Activated CD4-positive, alpha-beta T cell treated with anti-CD3 and anti-CD28 coated beads, Interleukin-2, amount 10 ng/mL, durations not matched to agents 24 days and 14 days (primary cell): ENCODE results near the gene LDHB. TPM values are rescaled to one million over a fixed set of nuclear protein-coding genes. Genes with fewer than 3 reads are reported as not detected.
"Not testable (repeated sequence)": the region's sequence is repeated elsewhere in the genome, so short reads cannot be mapped to it uniquely, and the experiment has no call there.

Source experiments
- DNase-seq: peaks from one replicate; pipeline ENCODE4 v3.0.0; 2022
- H3K27ac Mint-ChIP-seq: one replicate; pipeline ENCODE4 v1.8.0; 2022; ENCODE audit warnings: mild to moderate bottlenecking, mixed read lengths
- H3K27me3 Mint-ChIP-seq: one replicate; pipeline ENCODE4 v1.8.0; 2022; ENCODE audit warnings: mixed read lengths
- H3K36me3 Mint-ChIP-seq: one replicate; pipeline ENCODE4 v1.8.0; 2022; ENCODE audit warnings: low read depth, mild to moderate bottlenecking, mixed read lengths
- H3K4me1 Mint-ChIP-seq: one replicate; pipeline ENCODE4 v1.8.0; 2021; ENCODE audit warnings: mixed read lengths
- H3K4me3 Mint-ChIP-seq: one replicate; pipeline ENCODE4 v1.8.0; 2022; ENCODE audit warnings: mild to moderate bottlenecking, moderate library complexity, mixed read lengths
- H3K9me3 Mint-ChIP-seq: one replicate; pipeline ENCODE4 v1.8.0; 2021; ENCODE audit warnings: mixed read lengths
- intact Hi-C: fragments of 100-400 bp; cut with micrococcal nuclease; formaldehyde crosslinking; loops from one replicate; pipeline ENCODE4 v1.15.1; 2023
- total RNA-seq: library from RNA; stranded (reverse); gene quantifications from 2 replicates; pipeline ENCODE4 v1.2.3, GENCODE V29; 2022

Gene LDHB
- total RNA-seq, 1 donor from 2014 or later = 1,574 TPM

GRCh38 chr12:21649034-21649433, 8.6 kb downstream of the LDHB start:
- intact Hi-C loops = loop anchor here (1.0 kb wide), 1 partner anchor 8 kb away; the partner anchor contains the start of gene LDHB
- Mint-ChIP-seq H3K4me3 (no peak overlapping the region), H3K27ac (no peak overlapping the region), H3K36me3 (peaks cover 79% of the 10 kb centered on the region), H3K27me3 (no peaks in the 10 kb centered on the region), H3K9me3 (no peaks in the 10 kb centered on the region), H3K4me1 (peaks cover 63% of the 10 kb centered on the region)
- DNase-seq = no peak

- Mint-ChIP-seq H3K9me3 (no peaks in the 10 kb centered on the region), H3K4me3 (no peak overlapping the region), H3K27me3 (no peaks in the 10 kb centered on the region), H3K4me1 (peaks cover 65% of the 10 kb centered on the region), H3K36me3 (peaks cover 79% of the 10 kb centered on the region), H3K27ac (no peak overlapping the region)
- DNase-seq = no peak
- intact Hi-C loops = no loop called here
These were observed 9.3 kb downstream of the LDHB start for GRCh38 chr12:21648378-21648777.

- Mint-ChIP-seq H3K36me3 (peaks cover 78% of the 10 kb centered on the region), H3K9me3 (no peaks in the 10 kb centered on the region), H3K4me3 (no peak overlapping the region), H3K27me3 (no peaks in the 10 kb centered on the region), H3K27ac (peak overlapping the region; percentile 55), H3K4me1 (peaks cover 61% of the 10 kb centered on the region)
- DNase-seq = no peak
- intact Hi-C loops = no loop called here
These were observed 10.5 kb downstream of the LDHB start for GRCh38 chr12:21647179-21647578.

- H3K4me3 Mint-ChIP-seq, intact Hi-C loops, H3K27me3 Mint-ChIP-seq, H3K9me3 Mint-ChIP-seq, DNase-seq: not testable (repeated sequence)
- Mint-ChIP-seq H3K36me3 (peaks cover 78% of the 10 kb centered on the region), H3K4me1 (peaks cover 55% of the 10 kb centered on the region), H3K27ac (peak overlapping the region; percentile 55)
These were observed 12.6 kb downstream of the LDHB start for GRCh38 chr12:21645041-21645500.

- no peaks in the 10 kb centered on the region for H3K27me3 Mint-ChIP-seq
- H3K36me3 Mint-ChIP-seq = peaks cover 77% of the 10 kb centered on the region
- H3K9me3 Mint-ChIP-seq = no peaks in the 10 kb centered on the region
- H3K27ac Mint-ChIP-seq = no peak overlapping the region
- no peak overlapping the region for H3K4me3 Mint-ChIP-seq
- DNase-seq = no peak
- intact Hi-C loops = no loop called here
- peaks cover 53% of the 10 kb centered on the region for H3K4me1 Mint-ChIP-seq
These were observed 13.1 kb downstream of the LDHB start for GRCh38 chr12:21644516-21644915.

- no peak for DNase-seq
- no peaks in the 10 kb centered on the region for H3K9me3 Mint-ChIP-seq
- H3K4me1 Mint-ChIP-seq = peaks cover 58% of the 10 kb centered on the region
- peak overlapping the region; percentile 35 for H3K27ac Mint-ChIP-seq
- H3K36me3 Mint-ChIP-seq = peaks cover 80% of the 10 kb centered on the region
- no peaks in the 10 kb centered on the region for H3K27me3 Mint-ChIP-seq
- intact Hi-C loops = loop anchor here (2.0 kb wide), 1 partner anchor 13 kb away; the partner anchor contains the start of gene LDHB
- H3K4me3 Mint-ChIP-seq = no peak overlapping the region
These were observed 13.9 kb downstream of the LDHB start for GRCh38 chr12:21643758-21644157.

GRCh38 chr12:21642707-21643389, 14.8 kb downstream of the LDHB start:
- H3K4me3 Mint-ChIP-seq = peak overlapping the region; percentile 4

GRCh38 chr12:21638054-21638891, 19.4 kb downstream of the LDHB start:
- Mint-ChIP-seq H3K36me3 (peaks cover 80% of the 10 kb centered on the region), H3K9me3 (no peaks in the 10 kb centered on the region), H3K4me1 (peaks cover 30% of the 10 kb centered on the region), H3K4me3 (no peak overlapping the region), H3K27me3 (no peaks in the 10 kb centered on the region), H3K27ac (no peak overlapping the region)
- intact Hi-C loops = no loop called here
- DNase-seq = no peak

More at GRCh38 chr12:21642707-21643389, 14.8 kb downstream of the LDHB start:
- Mint-ChIP-seq H3K27ac (no peak overlapping the region), H3K4me1 (peaks cover 55% of the 10 kb centered on the region), H3K36me3 (peaks cover 79% of the 10 kb centered on the region), H3K9me3 (no peaks in the 10 kb centered on the region), H3K27me3 (no peaks in the 10 kb centered on the region)
- DNase-seq = no peak
- intact Hi-C loops = loop anchor here (2.0 kb wide), 1 partner anchor 14 kb away; the partner anchor contains the start of gene LDHB

GRCh38 chr12:21634245-21634644, 23.4 kb downstream of the LDHB start:
- H3K4me1 Mint-ChIP-seq = peaks cover 9% of the 10 kb centered on the region
- H3K27me3 Mint-ChIP-seq = no peaks in the 10 kb centered on the region
- no peak overlapping the region for H3K4me3 Mint-ChIP-seq
- peaks cover 68% of the 10 kb centered on the region for H3K36me3 Mint-ChIP-seq
- no peak overlapping the region for H3K27ac Mint-ChIP-seq
- no peaks in the 10 kb centered on the region for H3K9me3 Mint-ChIP-seq
- no peak for DNase-seq
- intact Hi-C loops = loop anchor here (2.0 kb wide), 1 partner anchor 21 kb away; no protein-coding TSS in a partner anchor

- Mint-ChIP-seq H3K27ac (peak overlapping the region; percentile 42), H3K9me3 (peaks cover 4% of the 10 kb centered on the region), H3K36me3 (peaks cover 50% of the 10 kb centered on the region), H3K4me3 (no peak overlapping the region), H3K4me1 (no peaks in the 10 kb centered on the region), H3K27me3 (no peaks in the 10 kb centered on the region)
- intact Hi-C loops = no loop called here
- no peak for DNase-seq
These were observed 26.3 kb downstream of the LDHB start for GRCh38 chr12:21631367-21631766.

- intact Hi-C loops = no loop called here
- Mint-ChIP-seq H3K9me3 (peaks cover 8% of the 10 kb centered on the region), H3K4me3 (no peak overlapping the region), H3K36me3 (peaks cover 31% of the 10 kb centered on the region), H3K4me1 (no peaks in the 10 kb centered on the region), H3K27me3 (no peaks in the 10 kb centered on the region), H3K27ac (no peak overlapping the region)
- DNase-seq = no peak
These were observed 29.7 kb downstream of the LDHB start for GRCh38 chr12:21627924-21628323.

- Mint-ChIP-seq H3K36me3 (peaks cover 4% of the 10 kb centered on the region), H3K9me3 (peaks cover 21% of the 10 kb centered on the region), H3K4me1 (peaks cover 37% of the 10 kb centered on the region), H3K27ac (peak overlapping the region; percentile 7), H3K4me3 (no peak overlapping the region), H3K27me3 (no peaks in the 10 kb centered on the region)
- DNase-seq = no peak
- intact Hi-C loops = loop anchor here (5.0 kb wide), 1 partner anchor 71 kb away; no protein-coding TSS in a partner anchor
These were observed 39.1 kb downstream of the LDHB start for GRCh38 chr12:21618566-21618965.

GRCh38 chr12:21617030-21617429, 40.6 kb downstream of the LDHB start:
- peaks cover 40% of the 10 kb centered on the region for H3K4me1 Mint-ChIP-seq
- no peaks in the 10 kb centered on the region for H3K27me3 Mint-ChIP-seq
- no peak for DNase-seq
- H3K36me3 Mint-ChIP-seq = peaks cover 4% of the 10 kb centered on the region
- H3K4me3 Mint-ChIP-seq = no peak overlapping the region
- intact Hi-C loops = loop anchor here (5.0 kb wide), 1 partner anchor 70 kb away; no protein-coding TSS in a partner anchor
- H3K27ac Mint-ChIP-seq = peak overlapping the region; percentile 71
- peaks cover 21% of the 10 kb centered on the region for H3K9me3 Mint-ChIP-seq

- Mint-ChIP-seq H3K4me1 (peaks cover 40% of the 10 kb centered on the region), H3K9me3 (peaks cover 21% of the 10 kb centered on the region), H3K27me3 (no peaks in the 10 kb centered on the region), H3K36me3 (peaks cover 4% of the 10 kb centered on the region), H3K4me3 (peak overlapping the region; percentile 75), H3K27ac (peak overlapping the region; percentile 74)
- peak; percentile 65 for DNase-seq
- intact Hi-C loops = loop anchor here (1.0 to 5.0 kb wide), 5 partner anchors 42 to 179 kb away; partner anchors contain the start of genes LDHB and PYROXD1
These were observed 42.2 kb downstream of the LDHB start for GRCh38 chr12:21615431-21615830.
